ENCODE measurements around the gene FN3K. TPM values are rescaled to one million over a fixed set of nuclear protein-coding genes. Genes with fewer than 3 reads are reported as not detected.

FN3K gene
- total and polyA plus RNA-seq, 2 of the 8 experiments (the other 6 are each of a cell fraction or from before 2014, with no cell fraction given), result 0.88 to 14.2 TPM

- H3K4me2 ChIP-seq (ENCODE audit: insufficient read depth in 1 of 2, low read depth in 2 of 2, low read length in 2 of 2), result no peak overlapping the region
- no peak overlapping the region for H2AK5ac ChIP-seq (ENCODE audit: low read depth, low read length)
- DNase-seq (ENCODE audit: low read depth in 1 of 2, low spot score in 2 of 2) (no peak), FAIRE-seq (no peak)
- no peak overlapping the region for H3K18ac ChIP-seq (ENCODE audit: extremely low read depth, low read length)
- H3K4ac ChIP-seq (replicated peaks; ENCODE audit: insufficient read length, low read depth, low read length), result no peak overlapping the region
- 0 out of 2 replicates have a peak, but pooled peaks cover 2% of the 10 kb centered on the region for H3K23me2 ChIP-seq (ENCODE audit: low read depth, low read length)
- no peak overlapping the region for H3K23ac ChIP-seq (ENCODE audit: insufficient read length)
- H2BK120ac ChIP-seq (replicated peaks; ENCODE audit: low read depth, low read length), result no peak overlapping the region
- no peak overlapping the region for H4K8ac ChIP-seq (ENCODE audit: extremely low read depth, insufficient read depth, low read length)
- ChIA-PET CTCF (ENCODE audit: partially characterized antibody) (interaction anchor here (0.6 to 1.6 kb wide), 4 partner anchors 16 to 128 kb away, joined by 3 to 5 read pairs (median 4); no protein-coding TSS in a partner anchor), POLR2A (ENCODE audit: partially characterized antibody) (no interaction called here)
- H3K79me2 ChIP-seq (ENCODE audit: control insufficient read depth in 1 of 2, insufficient read depth in 2 of 2, low read length in 2 of 2), result peaks cover 0 to 34% of the 10 kb centered on the region in 2 experiments; a peak in 2 of 4 replicates
- no peaks in the 10 kb centered on the region for H3K27me3 ChIP-seq (replicated peaks in 1 of 4; ENCODE audit: control insufficient read depth in 3 of 4, extremely low read depth in 1 of 4, insufficient read depth in 3 of 4, low read length in 3 of 4)
- WGBS, 2 experiments (ENCODE audit: extremely low coverage in 1 of 2, insufficient coverage in 1 of 2, insufficient read length in 1 of 2, insufficient replicate concordance in 2 of 2, low coverage in 1 of 2, low lambda C conversion rate in 2 of 2, missing lambda C conversion rate in 1 of 2), result 87% methylated on average over 10 of the region's 13 CpGs; no CpG with 5 or more reads in 1 of the 2 experiments
- peaks cover 0 to 5% (median 0%) of the 10 kb centered on the region in 4 experiments; a peak in 3 of 8 replicates for H3K36me3 ChIP-seq (ENCODE audit: control insufficient read depth in 2 of 4, insufficient read depth in 4 of 4, low read length in 3 of 4)
- no peak overlapping the region for H2AFZ ChIP-seq (ENCODE audit: low read length)
- no peak overlapping the region for H3K14ac ChIP-seq (ENCODE audit: insufficient read length)
- H4K5ac ChIP-seq (ENCODE audit: insufficient read length, low read depth, low read length), result no peak overlapping the region
- H4K91ac ChIP-seq (replicated peaks; ENCODE audit: insufficient read length, low read length), result no peak overlapping the region
- H2BK5ac ChIP-seq (ENCODE audit: low read depth, low read length), result no peak overlapping the region
- no peak overlapping the region for H3K27ac ChIP-seq (ENCODE audit: low read depth, low read length)
- H2BK15ac ChIP-seq (ENCODE audit: low read length), result no peak overlapping the region
- no peak overlapping the region for H2BK20ac ChIP-seq (ENCODE audit: low read length)
- H3K9ac ChIP-seq (replicated peaks in 1 of 4; ENCODE audit: extremely low read depth in 1 of 4, low read depth in 3 of 4, low read length in 3 of 4), result no peak overlapping the region
- H3K79me1 ChIP-seq (ENCODE audit: low read depth, low read length), result peaks cover 28% of the 10 kb centered on the region
- TF ChIP-seq CREB1 (IDR thresholded peaks at IDR 0.05), result no peak
- no peak for TF ChIP-seq SAP30 (IDR thresholded peaks at IDR 0.05; ENCODE audit: insufficient read depth, insufficient replicate concordance, low read length)
- TF ChIP-seq RXRA (IDR thresholded peaks at IDR 0.05; ENCODE audit: insufficient read depth, low read depth, low read length), result no peak
- TF ChIP-seq MAFK (IDR thresholded peaks at IDR 0.05; ENCODE audit: low read depth, low read length), result no peak
- peaks cover 8 to 22% of the 10 kb centered on the region in 2 experiments for H4K20me1 ChIP-seq (replicated peaks in 1 of 2; ENCODE audit: control insufficient read depth in 1 of 2, insufficient read depth in 2 of 2, low read length in 2 of 2)
- no peaks in the 10 kb centered on the region for H3K9me3 ChIP-seq (ENCODE audit: insufficient read depth in 2 of 2, low read depth in 1 of 2, low read length in 1 of 2)
- no peak overlapping the region for H3K56ac ChIP-seq (replicated peaks; ENCODE audit: insufficient read length, low read depth, low read length)
- H2BK12ac ChIP-seq (ENCODE audit: low read depth, low read length), result no peak overlapping the region
- H3K4me3 ChIP-seq (ENCODE audit: extremely low read depth in 1 of 4, insufficient read depth in 2 of 4, low read depth in 3 of 4, low read length in 4 of 4), result no peak overlapping the region
- no peaks in the 10 kb centered on the region for H3K4me1 ChIP-seq (replicated peaks in 1 of 4; ENCODE audit: control insufficient read depth in 3 of 4, insufficient read depth in 4 of 4, low read length in 3 of 4)
Measured at GRCh38 chr17:82790391-82790790, 55.0 kb downstream of the FN3K start.

Data from H1 (cell line).